ENCODE results near the gene RNF212.
"Not testable (repeated sequence)": the region's sequence is repeated elsewhere in the genome, so short reads cannot be mapped to it uniquely, and the experiment has no call there.

The RNF212 gene, protein sequence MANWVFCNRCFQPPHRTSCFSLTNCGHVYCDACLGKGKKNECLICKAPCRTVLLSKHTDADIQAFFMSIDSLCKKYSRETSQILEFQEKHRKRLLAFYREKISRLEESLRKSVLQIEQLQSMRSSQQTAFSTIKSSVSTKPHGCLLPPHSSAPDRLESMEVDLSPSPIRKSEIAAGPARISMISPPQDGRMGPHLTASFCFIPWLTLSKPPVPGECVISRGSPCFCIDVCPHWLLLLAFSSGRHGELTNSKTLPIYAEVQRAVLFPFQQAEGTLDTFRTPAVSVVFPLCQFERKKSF

DNA sequence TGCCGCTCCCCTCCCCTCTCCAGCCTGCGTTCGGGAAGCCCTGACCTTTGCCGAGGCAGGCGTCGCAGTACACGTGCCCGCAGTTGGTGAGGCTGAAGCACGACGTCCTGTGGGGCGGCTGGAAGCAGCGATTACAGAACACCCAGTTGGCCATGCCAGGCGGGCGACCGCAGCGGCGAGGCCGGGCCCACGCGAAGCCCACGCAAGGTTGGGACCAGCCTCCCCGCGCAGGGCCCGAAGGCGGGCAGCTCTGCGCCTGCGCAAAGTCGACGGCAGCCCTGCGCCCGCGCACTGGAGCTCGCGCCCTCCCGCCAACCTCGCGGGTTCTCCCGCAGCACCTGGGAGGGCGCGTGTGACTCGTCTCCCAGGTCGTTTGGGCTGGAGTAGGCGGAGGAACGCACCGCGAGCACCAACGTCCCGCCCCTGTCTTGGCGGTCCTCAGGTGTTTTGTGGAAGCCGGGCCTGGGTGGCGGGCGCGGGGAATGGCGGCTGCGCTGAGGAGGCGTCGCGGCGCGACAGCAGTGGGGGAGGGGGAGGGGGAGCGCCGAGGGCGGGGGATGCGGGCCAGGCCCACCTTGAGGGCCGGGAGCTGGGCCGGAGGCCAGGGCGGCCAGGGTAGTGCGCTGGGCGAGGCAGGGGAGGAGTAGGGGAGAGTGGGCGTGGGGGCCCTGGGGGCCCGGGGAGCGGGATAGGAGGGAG is at the start of gene RNF212:
RNF212 (minus strand) TSS at position 254 of the 699 bp plus-strand sequence; CDS start at position 154, 100 bp downstream.
- no peak for DNase-seq

DNA sequence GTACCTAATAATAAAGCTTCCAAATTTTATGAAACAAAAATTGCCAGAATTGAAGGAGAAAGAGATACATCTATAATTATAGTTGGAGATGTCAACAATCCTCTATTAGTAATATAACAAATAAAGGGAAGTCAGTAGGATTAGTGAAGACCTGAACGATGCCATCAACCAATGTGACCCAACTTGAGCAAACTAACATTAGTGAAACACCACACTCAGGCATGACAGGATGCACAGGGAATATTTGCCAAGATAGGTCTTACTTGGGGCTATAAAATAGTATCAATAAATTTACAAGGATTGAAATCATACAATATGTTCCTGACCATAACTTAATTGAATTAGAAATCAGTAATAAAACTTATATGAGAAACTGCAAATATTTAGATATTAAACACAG is 47.0 kb upstream of the RNF212 start:
- DNase-seq: no peak

DNA sequence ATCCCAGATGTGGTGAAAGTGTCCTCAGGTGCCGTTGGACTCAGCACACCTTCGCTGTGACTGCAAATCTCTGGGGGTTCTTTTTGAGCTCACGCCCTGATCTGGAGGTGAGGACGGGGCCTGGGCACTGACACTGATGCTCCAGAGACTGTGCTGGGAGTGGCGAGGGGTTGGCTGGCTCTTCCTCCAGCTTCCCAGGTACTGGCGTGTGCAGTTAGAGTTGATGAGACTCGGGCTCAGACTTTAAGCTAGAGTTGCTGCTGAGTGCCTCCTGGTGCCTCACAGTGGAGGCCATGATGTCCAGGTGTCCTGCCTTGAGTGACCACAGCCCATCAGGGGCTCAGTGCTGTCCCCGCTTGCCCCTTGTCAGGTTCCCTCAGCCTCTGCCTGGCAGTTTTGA is 42.7 kb upstream of the RNF212 start:
- no peak for DNase-seq

DNA sequence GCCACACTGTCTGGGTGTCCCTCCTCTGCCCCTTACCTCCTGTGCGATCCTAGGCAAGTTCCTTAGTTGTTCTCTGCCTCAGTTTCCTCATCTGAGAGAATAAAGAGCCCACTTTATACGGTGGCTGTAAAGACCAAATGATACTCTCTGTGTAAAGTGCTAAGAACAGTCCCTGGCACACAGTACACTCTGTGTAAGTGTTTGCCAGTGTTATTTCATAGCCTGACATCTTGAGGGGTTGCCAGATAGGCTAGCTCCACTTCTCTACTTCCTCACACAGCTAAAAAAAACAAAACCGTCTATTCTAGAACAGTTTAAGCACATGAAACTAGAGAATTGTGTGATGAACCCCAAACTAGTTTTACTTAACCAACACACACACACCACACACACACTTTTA is 42.0 kb upstream of the RNF212 start:
- no peak for DNase-seq

DNA sequence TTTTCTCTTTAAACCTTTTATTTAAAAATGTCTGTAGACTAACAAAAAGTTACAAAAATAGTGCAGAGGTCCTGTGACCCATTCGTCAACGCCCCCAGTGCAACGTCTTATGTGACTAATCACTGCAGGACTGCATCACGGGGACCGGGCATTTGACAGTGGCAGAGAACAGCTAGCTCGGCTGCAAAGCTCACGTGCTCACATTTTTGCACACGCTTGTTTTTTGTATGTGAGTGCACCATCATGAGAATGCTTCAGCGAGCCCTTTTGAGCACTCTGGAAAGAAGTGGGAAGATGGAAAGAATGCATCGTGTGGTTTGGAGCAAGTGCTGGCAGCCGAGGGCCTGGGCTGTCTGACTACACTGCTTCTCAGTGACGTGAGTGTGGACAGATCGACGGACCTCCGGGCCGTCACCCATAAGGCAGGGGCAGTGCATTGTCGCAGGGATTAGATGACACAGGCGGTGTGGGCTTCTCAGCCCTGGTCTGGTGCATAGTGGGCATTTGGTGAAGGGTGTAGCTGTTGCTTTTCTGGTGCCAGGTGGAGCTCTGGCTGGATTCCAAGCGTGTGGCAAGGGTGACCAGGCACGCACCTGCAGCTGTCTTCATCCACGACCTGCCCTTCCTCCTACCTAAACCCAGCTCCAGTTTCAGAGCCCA is 41.3 kb upstream of the RNF212 start:
- no peak for DNase-seq

DNA sequence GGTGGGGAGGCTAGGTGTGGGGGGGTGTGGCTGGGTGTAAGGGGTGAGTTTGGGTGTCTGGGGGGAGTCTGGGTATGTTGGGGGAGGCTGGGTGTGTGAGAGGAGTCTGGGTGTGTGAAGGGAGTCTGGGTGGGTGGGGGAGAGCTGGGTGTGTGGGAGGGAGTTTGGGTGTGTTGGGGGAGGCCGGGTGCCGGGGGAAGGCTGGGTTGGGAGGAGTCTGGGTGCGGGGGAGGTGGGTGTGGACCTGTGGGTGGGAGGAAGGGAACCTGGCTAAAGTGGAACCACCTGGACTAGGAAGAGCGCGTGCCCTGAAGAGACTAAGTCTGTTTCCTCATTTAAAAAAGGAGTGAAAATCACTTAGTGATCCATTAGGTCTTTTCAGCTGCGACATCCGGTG is 40.8 kb upstream of the RNF212 start:
- DNase-seq: no peak

DNA sequence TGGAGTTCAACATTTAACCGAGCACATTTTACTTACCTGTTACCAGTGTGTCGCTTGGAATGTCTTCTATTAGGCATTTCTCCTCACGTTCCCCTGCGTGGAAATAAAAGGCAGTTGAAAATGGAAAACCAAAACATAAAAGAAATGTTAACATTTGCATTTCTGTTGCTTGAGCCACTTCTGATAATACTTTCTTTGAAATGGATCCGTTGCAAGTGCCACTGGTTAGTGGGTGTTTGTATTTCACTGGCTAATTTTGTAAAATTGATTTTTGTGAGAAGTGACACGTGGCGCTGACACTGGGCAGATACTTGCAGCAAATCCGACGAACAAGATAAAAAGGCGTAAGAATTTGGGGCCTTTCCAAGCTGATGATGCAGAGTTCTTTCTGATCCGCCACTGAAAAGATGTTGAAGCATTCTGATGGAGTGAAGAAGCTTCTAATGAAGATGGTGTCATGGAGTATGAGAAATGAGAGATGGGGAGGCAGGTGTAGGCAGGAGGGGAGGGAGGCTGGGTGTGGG is 40.3 kb upstream of the RNF212 start:
- DNase-seq: no peak

DNA sequence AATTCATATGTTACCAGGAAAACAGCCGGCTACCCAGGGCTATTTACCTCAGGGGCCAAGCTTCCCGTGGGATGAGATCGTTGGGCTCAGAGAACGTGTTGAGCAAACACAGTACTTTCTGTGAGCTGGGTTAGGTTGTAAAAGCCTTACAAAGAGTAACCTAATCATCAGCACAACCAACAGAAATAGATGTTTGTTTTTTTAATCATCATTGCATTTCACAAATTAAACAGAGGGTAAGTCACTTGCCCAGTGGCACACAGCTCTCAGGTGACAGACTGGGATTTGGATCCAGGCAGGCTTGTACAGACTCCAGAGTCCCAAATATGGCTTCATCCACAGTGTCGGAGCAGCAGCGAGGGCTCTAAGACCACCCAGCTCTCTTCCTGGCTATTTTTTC is 38.9 kb upstream of the RNF212 start:
- DNase-seq: no peak

DNA sequence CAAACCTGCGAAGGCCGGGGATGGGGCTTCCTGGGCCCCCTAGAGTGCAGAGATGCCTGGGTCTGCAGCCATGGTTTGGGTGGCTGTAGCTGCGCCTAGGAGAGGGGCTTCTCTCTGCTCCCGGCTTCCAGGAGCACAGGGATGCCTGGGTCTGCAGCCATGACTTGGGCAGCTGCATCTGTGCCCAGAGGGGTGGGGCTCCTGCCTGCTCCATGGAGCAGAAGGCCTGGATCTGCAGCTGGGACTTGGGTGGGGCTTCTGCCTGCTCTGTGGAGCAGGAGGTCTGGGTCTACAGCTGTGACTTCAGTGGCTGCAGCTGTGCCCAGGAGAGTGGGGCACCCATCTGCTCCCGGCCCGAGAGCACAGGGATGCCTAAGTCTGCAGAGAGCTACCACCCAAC is 38.2 kb upstream of the RNF212 start:
- no peak for DNase-seq

DNA sequence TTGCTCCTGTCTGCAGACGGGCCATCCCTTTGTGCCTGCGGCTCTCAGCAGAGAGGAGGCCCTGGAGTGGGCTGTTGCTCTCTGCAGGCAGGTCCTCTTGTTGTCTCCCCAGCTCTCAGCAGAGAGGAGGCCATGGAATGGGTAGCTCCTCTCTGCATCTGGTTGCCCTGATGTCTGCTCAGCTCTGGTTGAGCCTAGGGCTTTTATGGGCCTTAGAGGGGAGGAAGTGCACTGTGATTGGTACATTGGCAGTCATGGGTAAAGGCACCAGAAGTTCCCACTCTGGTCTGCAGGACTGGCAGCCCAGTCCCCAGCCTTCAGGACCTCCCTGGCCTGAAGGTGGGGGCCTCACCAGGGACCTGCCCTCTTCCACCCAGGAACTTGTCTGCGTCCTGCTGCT is 37.5 kb upstream of the RNF212 start:
- no peak for DNase-seq

DNA sequence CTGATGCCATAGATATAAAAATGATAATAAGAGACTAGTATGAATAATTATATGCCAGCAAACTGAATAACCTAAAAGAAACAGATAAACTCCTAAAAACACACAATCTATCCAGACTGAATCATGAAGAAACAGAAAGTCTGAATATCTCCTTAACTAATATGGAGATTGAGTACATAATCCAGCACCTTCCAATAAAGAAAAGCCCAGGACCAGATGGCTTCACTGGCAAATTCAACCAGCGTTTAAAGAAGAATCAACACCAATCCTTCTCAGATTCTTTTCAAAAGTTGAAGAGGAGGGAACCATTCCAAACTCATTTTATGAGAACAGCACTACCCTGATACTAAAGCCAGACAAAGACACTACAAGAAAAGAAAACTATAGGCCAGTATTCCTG is 26.5 kb upstream of the RNF212 start:
- no peak for DNase-seq

DNA sequence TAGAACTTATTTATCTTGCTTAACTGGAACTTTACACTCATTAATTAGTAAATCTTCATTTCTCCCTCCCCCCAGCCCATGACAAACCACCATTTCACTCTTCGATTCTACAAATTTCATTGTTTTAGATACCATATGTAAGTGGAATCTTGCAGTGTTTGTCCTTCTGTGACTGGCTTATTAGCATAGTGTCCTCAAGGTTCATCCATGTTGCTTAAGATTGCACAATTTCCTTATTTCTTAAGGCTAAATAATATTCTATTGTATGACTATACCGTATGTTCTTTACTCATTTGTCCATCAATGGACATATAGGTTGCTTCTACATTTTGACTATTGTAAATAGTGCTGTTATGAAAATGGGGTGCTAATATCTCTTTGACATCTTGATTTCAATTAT is 24.5 kb upstream of the RNF212 start:
- DNase-seq: no peak

DNA sequence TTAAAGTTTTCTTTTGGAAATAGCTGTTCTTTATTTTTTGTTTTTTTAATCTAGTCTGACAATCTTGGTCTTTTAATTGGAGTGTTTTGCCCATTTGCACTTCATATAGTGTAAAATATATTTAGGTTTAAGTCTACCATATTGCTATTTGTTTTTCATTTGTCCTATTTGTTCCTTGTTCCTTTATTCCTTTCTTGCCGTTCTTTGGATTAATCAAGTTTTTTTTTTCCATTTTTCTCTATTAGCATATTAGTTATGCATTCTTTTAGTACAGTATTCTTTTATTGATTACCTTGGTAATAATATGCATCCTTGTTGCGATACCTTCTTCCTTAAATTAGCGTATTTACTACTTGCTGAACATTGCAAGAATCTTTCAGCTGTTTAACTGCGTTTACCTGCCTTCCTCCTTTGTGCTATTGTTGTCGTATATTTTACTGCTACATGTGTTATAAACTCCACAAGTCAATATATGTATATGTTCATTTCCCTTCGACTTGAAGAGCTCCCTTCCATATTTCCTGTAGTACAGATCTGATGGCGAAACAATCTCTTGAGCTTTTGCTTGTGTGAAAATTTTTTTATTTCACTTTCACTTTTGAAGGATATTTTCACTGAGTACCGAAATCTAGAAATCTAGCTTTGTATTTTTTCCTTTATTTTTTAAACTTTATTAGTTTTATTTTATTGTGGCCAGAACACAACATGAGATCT is 23.9 kb upstream of the RNF212 start:
- DNase-seq: no peak

DNA sequence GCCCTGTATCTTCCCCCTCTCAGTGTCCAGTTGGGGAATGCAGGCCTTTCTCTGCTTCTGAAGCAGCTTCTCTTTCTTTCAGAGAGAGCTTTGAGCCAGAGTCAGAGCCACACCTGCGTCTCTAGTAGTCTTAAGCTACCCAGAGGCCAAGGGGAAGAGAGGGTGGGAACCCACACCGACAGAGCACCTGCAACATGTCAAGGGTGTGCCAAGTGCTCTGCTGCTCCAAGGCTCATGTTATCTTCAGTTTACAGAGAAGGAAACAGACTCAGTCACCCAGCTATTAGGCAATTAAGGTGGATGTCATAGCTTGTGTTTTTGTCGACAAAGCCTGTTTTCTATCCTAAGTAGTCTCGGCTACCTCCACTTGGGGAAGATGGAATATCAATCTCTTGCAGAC is 22.7 kb upstream of the RNF212 start:
- DNase-seq: no peak

DNA sequence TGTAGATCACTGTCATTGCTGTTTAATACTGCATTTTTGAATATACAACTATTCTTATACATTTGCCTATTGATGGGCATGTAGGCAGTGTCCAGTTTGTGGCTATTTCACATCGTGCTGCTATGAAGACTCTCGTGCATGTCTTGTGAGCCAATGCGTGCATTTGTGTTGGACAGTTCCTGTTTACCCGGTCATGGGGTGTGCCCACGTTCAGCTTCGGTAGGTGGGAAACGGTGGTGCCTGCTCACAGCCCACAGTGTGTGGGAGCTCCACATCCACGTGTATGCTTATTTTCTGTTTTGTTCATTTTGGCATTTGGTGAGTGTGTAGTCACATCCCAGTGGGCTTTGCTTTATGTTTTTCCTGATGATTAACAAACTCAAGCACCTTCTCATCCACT is 19.7 kb upstream of the RNF212 start:
- no peak for DNase-seq

DNA sequence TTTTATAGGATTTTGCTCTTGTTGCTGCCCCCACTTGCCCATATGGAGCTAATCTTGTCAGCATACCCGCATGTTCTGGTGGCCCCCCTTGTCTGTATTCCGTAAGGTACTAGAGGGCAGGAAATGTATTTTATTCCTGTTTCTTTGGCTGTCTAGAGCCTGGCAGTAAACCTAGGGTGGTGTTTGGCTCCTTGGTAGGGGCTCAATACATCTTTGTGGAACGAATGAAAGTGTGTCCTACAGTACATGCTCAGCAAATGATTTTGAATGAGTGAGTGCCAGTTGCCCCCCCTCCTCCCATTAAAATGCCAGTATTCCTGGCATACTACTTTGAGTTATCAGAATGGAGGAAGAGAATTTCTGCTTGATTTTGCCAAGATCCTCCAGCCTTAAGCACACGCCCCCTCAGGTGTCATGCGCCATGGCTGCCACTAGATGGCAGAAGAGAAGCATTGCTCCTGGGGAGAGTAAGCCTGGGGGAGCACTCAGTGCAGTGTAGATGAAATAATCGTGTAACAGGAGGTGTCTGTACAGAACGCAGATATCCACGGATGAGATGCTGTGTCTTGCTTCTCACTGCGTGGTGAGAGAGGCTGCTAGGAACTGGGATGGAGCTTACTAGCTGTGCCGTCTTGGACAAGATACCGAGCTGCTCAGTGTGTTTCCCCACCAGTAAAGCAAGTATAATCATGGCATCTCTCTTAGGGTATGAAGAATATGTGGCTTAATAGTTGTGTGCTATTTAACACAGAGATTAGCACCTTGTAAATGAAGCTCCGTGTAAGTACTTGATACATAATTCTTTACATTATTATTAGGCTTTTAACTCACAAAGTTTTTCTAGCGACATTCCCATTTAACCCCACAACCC is 17.2 kb upstream of the RNF212 start:
- peak; percentile 36 for DNase-seq

DNA sequence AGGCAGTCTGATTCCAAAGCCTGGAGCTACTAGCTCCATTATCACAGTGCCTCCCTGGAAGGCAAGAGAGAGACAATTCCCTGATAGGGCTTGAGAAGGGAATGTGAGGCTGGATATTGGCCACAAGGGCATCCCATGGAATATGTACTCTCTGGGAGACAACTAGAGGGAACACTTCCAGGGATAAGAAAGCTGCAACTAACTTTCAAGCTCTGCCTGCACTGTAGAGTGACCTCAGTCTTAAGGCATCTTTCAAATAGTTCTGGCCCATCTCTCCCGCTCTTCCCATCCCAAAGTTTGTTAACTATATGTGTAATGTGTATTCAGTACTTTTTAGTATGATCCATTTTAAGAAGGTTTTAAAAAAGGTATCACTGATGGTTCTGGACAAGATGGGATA is 13.1 kb upstream of the RNF212 start:
- DNase-seq: peak; percentile 1

DNA sequence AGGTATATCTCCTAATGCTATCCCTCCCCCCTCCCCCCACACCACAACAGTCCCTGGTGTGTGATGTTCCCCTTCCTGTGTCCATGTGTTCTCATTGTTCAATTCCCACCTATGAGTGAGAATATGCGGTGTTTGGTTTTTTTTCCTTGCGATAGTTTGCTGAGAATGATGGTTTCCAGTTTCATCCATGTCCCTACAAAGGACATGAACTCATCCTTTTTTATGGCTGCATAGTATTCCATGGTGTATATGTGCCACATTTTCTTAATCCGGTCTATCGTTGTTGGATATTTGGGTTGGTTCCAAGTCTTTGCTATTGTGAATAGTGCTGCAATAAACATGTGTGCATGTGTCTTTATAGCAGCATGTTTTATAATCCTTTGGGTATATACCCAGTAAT is 12.1 kb upstream of the RNF212 start:
- DNase-seq: not testable (repeated sequence)

DNA sequence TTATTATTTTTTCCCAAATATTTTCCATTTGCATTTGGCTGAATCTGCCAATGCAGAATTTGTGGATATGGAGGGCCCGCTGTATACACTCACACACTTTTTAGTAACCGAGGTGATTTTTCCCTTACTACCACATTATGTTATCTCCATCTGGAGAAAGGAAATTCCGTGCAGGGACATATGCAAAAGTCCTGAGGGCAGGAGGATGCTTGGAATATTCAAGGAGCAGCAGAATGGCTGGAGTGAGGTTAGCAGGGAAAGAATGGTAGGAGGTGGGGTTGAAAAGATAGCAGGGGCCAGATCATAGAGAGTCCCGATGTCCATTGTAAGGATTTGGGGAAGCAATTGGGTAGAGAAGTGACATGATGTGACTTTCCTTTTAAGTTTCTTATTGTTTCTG is 11.5 kb upstream of the RNF212 start:
- no peak for DNase-seq

DNA sequence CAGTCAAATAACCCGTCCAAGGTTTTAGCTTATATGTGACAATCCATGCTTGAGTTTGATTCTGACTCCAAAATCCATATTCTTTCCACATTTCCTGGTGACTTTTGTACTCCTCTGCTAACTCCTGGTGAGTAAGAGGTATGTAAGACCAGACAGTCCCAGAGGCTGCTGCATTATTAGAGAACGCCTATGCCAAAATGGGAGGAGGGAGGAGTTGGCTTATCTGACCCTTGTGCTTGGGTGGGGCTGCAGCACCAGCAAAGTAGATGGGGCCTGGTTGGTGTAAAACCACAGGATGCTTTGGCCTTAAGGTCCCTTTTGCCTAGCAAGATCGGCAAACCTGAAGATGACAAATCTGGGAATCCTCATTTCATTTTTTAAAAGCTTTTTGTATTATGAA is 9.1 kb upstream of the RNF212 start:
- DNase-seq: no peak

DNA sequence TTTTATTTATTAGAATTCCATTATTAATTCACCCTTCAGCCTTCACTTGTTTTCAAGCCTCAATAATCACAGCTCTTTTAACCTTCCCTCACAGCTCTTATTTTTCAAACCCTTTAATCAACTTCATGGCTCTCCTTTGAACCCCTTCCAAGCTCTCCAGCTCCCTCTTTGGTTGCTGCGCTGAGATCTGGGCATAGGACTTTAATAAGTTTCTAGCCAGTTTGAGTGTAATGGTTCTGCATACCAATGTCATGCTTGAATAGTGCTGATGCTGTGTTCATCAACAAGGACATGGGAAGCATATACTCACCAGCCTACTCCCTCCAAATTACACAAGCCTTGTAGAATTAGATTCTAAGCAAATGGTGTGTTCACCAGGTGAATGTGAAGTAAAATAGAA is 3.5 kb upstream of the RNF212 start:
- peak; percentile 33 for DNase-seq

DNA sequence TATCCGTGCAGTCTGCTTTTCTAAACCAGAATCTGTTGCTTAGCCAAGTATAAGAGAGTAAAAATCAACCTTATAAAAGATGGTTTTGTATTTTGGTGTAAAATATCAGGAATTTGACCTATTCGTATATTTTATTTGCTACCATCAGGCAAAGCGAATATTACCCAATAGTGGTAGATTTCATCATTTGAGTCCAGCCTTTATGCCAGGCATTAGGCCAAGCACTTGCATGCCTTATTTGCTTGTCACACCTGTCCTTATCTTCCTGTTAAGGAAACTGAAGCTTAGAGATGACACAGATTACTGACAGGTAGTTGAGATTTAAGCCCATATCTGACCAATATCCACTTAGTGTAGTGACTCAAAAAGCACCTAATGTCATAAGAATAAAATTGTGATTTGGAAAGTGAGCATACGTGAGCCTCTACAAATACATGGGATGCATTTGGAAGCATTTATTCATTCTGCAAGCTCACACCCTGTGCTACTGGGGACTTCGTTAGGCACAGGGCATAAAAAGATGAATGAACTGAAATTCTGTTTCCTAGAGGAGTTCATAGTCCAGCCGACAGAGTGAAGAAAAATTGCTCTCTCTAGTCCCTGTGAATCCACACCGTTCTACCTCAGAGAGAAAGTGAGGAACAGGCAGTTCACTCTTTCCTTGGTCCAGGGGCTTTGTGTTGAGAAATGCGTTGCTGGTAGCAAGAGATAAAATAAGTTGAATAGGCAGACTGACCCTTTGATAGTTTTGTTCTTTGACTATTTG is 2.3 kb upstream of the RNF212 start:
- DNase-seq: no peak
